Posterior vena cava (tissue), 2 donors: Measurements from ENCODE around the gene TMEM41B. TPM values are rescaled to one million over a fixed set of nuclear protein-coding genes. Genes with fewer than 3 reads are reported as not detected.
A peak's percentile ranks its signal among the peaks of the same experiment; 100 is the strongest.

ENCODE experiments used
- DNase-seq: peaks from one replicate; pipeline ENCODE4 v3.0.0-alpha.2; 2020; ENCODE audit warnings: low spot score
- intact Hi-C, 2 donors: fragments of 100-400 bp; cut with DNase I; formaldehyde crosslinking; loops; one replicate each; pipeline versions ENCODE4 v1.14.1 to v1.14.2; 2022 to 2023
- total RNA-seq, 2 donors: library from RNA; stranded (reverse); fragmentation: NEBNext Ultra II Directional; extraction: Animal tissue kit (Norgen Biotek cat#: 25700); gene quantifications; one replicate each; pipeline ENCODE4 v1.2.1, GENCODE V29; 2021
- donor health status: DM: yes; HTN: yes; CAD: no.
- donor health status: DM: yes; HTN: yes; CAD: no.

TMEM41B gene
- total RNA-seq, 2 donors from 2014 or later = 16.8 to 18.0 TPM

- intact Hi-C loops = loop anchor here in 1 of 2 donors (10.0 kb wide), 1 partner anchor 70 kb away; the partner anchor contains the start of gene IPO7
- peak; percentile 72 for DNase-seq
Observed at GRCh38 chr11:9315078-9315688, 790 bp upstream of the TMEM41B start.

- intact Hi-C loops = loop anchor here in 1 of 2 donors (10.0 kb wide), 1 partner anchor 71 kb away; the partner anchor contains the start of gene IPO7
- no peak for DNase-seq
Observed at GRCh38 chr11:9313648-9314290, 624 bp downstream of the TMEM41B start.

GRCh38 chr11:9310485-9311090 lies 3.8 kb downstream of the TMEM41B start:
- intact Hi-C loops = loop anchor here in 1 of 2 donors (10.0 kb wide), 1 partner anchor 74 kb away; the partner anchor contains the start of gene IPO7
- no peak for DNase-seq

- DNase-seq = no peak
- intact Hi-C loops = no loop called here
Observed at GRCh38 chr11:9304178-9304577, 10.2 kb downstream of the TMEM41B start.

- no peak for DNase-seq
- intact Hi-C loops = no loop called here
Observed at GRCh38 chr11:9302448-9302847, 11.9 kb downstream of the TMEM41B start.

- no peak for DNase-seq
- intact Hi-C loops = no loop called here
Observed at GRCh38 chr11:9301720-9302119, 12.7 kb downstream of the TMEM41B start.

- intact Hi-C loops = no loop called here
- peak; percentile 35 for DNase-seq
Observed at GRCh38 chr11:9293646-9294045, 20.7 kb downstream of the TMEM41B start.

GRCh38 chr11:9285850-9286587 lies 28.4 kb downstream of the TMEM41B start:
- no peak for DNase-seq
- intact Hi-C loops = no loop called here

GRCh38 chr11:9280655-9281301 lies 33.6 kb downstream of the TMEM41B start:
- no peak for DNase-seq
- intact Hi-C loops = no loop called here

- no peak for DNase-seq
- intact Hi-C loops = no loop called here
Observed at GRCh38 chr11:9277176-9277575, 37.2 kb downstream of the TMEM41B start.

- intact Hi-C loops = no loop called here
- DNase-seq = no peak
Observed at GRCh38 chr11:9276571-9276970, 37.8 kb downstream of the TMEM41B start.

GRCh38 chr11:9274499-9275258 lies 39.7 kb downstream of the TMEM41B start:
- no peak for DNase-seq
- intact Hi-C loops = no loop called here

GRCh38 chr11:9273376-9274336 lies 40.7 kb downstream of the TMEM41B start:
- DNase-seq = no peak
- intact Hi-C loops = no loop called here

- DNase-seq = no peak
Observed at GRCh38 chr11:9269492-9270013, 44.8 kb downstream of the TMEM41B start.

GRCh38 chr11:9267680-9268079 lies 46.7 kb downstream of the TMEM41B start:
- DNase-seq = no peak
- intact Hi-C loops = loop anchor here in 1 of 2 donors (10.0 kb wide), 1 partner anchor 97 kb away; no protein-coding TSS in a partner anchor

More at GRCh38 chr11:9269492-9270013, 44.8 kb downstream of the TMEM41B start:
- intact Hi-C loops = loop anchor here in 1 of 2 donors (10.0 kb wide), 1 partner anchor 95 kb away; no protein-coding TSS in a partner anchor

GRCh38 chr11:9266926-9267325 lies 47.5 kb downstream of the TMEM41B start:
- no peak for DNase-seq
- intact Hi-C loops = loop anchor here in 1 of 2 donors (10.0 kb wide), 1 partner anchor 98 kb away; no protein-coding TSS in a partner anchor
